GM20000 (cell line): Measurements from ENCODE around the gene IL36RN.

ENCODE experiments used
- DNase-seq: peaks from one replicate; pipeline ENCODE4 v3.0.0; 2012; ENCODE audit warnings: low spot score
- CTCF ChIP-seq: IDR thresholded peaks from 2 replicates; pipeline ENCODE4 v1.5.1; 2012; ENCODE audit warnings: mild to moderate bottlenecking, control low read depth; ENCODE audit errors: extremely low read depth, missing control alignments

IL36RN gene

GRCh38 chr2:113064281-113064680 is 5.3 kb downstream of the IL36RN start:
- TF ChIP-seq CTCF: no peak
- DNase-seq: no peak

GRCh38 chr2:113064898-113065297 is 5.9 kb downstream of the IL36RN start:
- no peak for TF ChIP-seq CTCF
- DNase-seq: no peak

GRCh38 chr2:113067681-113068080 is 8.7 kb downstream of the IL36RN start, which contains the start of gene IL1F10:
IL1F10 (plus strand) TSS chr2:113067970; CDS start chr2:113072739, 4,769 bp downstream.
- no peak for DNase-seq
- TF ChIP-seq CTCF: no peak

- no peak for DNase-seq
- no peak for TF ChIP-seq CTCF
These were observed 9.3 kb downstream of the IL36RN start for GRCh38 chr2:113068249-113068648.

- DNase-seq: no peak
- TF ChIP-seq CTCF: no peak
These were observed 9.9 kb downstream of the IL36RN start for GRCh38 chr2:113068706-113069485.

GRCh38 chr2:113069676-113070605 is 10.9 kb downstream of the IL36RN start:
- no peak for TF ChIP-seq CTCF
- no peak for DNase-seq

- no peak for DNase-seq
- TF ChIP-seq CTCF: no peak
These were observed 11.6 kb downstream of the IL36RN start for GRCh38 chr2:113070606-113070975.
